BLaER1 treated with 17β-estradiol and CSF1 and Interleukin-3, amounts not matched to agents 10 nM and 100 nM (cell line): ENCODE data around the gene SIX5.
"Not testable (repeated sequence)": the region's sequence is repeated elsewhere in the genome, so short reads cannot be mapped to it uniquely, and the experiment has no call there.

Source experiments
- H3K27ac ChIP-seq, 11 experiments: shearing (Covaris generic); formaldehyde crosslinking; 2 replicates each; pipeline ENCODE4 v1.8.1; 2022
- H3K27me3 ChIP-seq, 11 experiments: shearing (Covaris generic); formaldehyde crosslinking; 2 replicates each; pipeline ENCODE4 v1.8.1; 2022
- H3K36me3 ChIP-seq, 11 experiments: shearing (Covaris generic); formaldehyde crosslinking; 2 replicates each; pipeline ENCODE4 v1.8.1; 2022
- H3K4me1 ChIP-seq, 10 experiments: shearing (Covaris generic); formaldehyde crosslinking; 2 replicates each; pipeline ENCODE4 v1.8.1; 2022
- H3K4me2 ChIP-seq, 11 experiments: shearing (Covaris generic); formaldehyde crosslinking; 2 replicates each; pipeline ENCODE4 v1.8.1; 2022
- H3K4me3 ChIP-seq, 10 experiments: shearing (Covaris generic); formaldehyde crosslinking; 2 replicates each; pipeline ENCODE4 v1.8.1; 2022
- H3K9ac ChIP-seq, 11 experiments: shearing (Covaris generic); formaldehyde crosslinking; 2 replicates each; pipeline ENCODE4 v1.8.1; 2022
- H3K9me3 ChIP-seq, 11 experiments: shearing (Covaris generic); formaldehyde crosslinking; replicated peaks in 1 of 11; 2 replicates each; pipeline ENCODE4 v1.8.1; 2022
- H4K20me1 ChIP-seq, 11 experiments: shearing (Covaris generic); formaldehyde crosslinking; 2 replicates each; pipeline ENCODE4 v1.8.1; 2022
- Cebpa-rat ChIP-seq, 11 experiments: shearing (Covaris generic); IDR thresholded peaks; 2 replicates each; pipeline ENCODE4 v1.8.1; 2022

Gene SIX5

GRCh38 chr19:45814166-45814780 lies 45.2 kb upstream of the SIX5 start:
- no peak for TF ChIP-seq Cebpa-rat (IDR thresholded peaks at IDR 0.05)
- Histone ChIP-seq H3K4me2 (peak overlapping the region; percentile 82 to 94 (median 91); a peak in 17 of 22 replicates), H3K27ac (no peak overlapping the region), H4K20me1 (peaks cover 12 to 45% (median 26%) of the 10 kb centered on the region in 11 experiments; a peak in 18 of 22 replicates), H3K9me3 (no peaks in the 10 kb centered on the region), H3K4me3 (no peak overlapping the region; a peak in 1 of 20 replicates), H3K4me1 (peaks cover 31 to 72% (median 58%) of the 10 kb centered on the region in 10 experiments), H3K36me3 (peaks cover 0 to 17% (median 7%) of the 10 kb centered on the region in 11 experiments; a peak in 8 of 22 replicates), H3K27me3 (peaks cover 0 to 18% (median 0%) of the 10 kb centered on the region in 11 experiments; a peak in 3 of 22 replicates), H3K9ac (peak overlapping the region in 3 of 11 experiments; percentile 70 to 78 (median 75); a peak in 2 of 22 replicates)

- Histone ChIP-seq H3K27me3 (peaks cover 0 to 18% (median 0%) of the 10 kb centered on the region in 11 experiments; a peak in 3 of 22 replicates), H3K4me3 (no peak overlapping the region), H3K4me1 (peaks cover 36 to 77% (median 53%) of the 10 kb centered on the region in 10 experiments), H3K27ac (peak overlapping the region in 1 of 11 experiments; percentile 31; a peak in 1 of 22 replicates), H3K9me3 (no peaks in the 10 kb centered on the region), H3K9ac (no peak overlapping the region), H3K36me3 (no peaks in the 10 kb centered on the region; a peak in 2 of 22 replicates), H3K4me2 (no peak overlapping the region), H4K20me1 (peaks cover 0 to 25% (median 9%) of the 10 kb centered on the region in 11 experiments; a peak in 12 of 22 replicates)
- TF ChIP-seq Cebpa-rat (IDR thresholded peaks at IDR 0.05): no peak
Observed at GRCh38 chr19:45812297-45812696, 43.2 kb upstream of the SIX5 start.

GRCh38 chr19:45809643-45810159 lies 40.6 kb upstream of the SIX5 start:
- Histone ChIP-seq H3K9ac (peak overlapping the region in 9 of 11 experiments; percentile 29 to 71 (median 65); a peak in 18 of 22 replicates), H3K4me2 (peak overlapping the region; percentile 67 to 96 (median 87)), H3K4me3 (peak overlapping the region in 4 of 10 experiments; percentile 5 to 52 (median 16); a peak in 6 of 20 replicates), H3K4me1 (peaks cover 22 to 70% (median 39%) of the 10 kb centered on the region in 10 experiments), H3K27me3 (peaks cover 0 to 15% (median 0%) of the 10 kb centered on the region in 11 experiments; a peak in 4 of 22 replicates), H3K27ac (peak overlapping the region in 9 of 11 experiments; percentile 65 to 85 (median 81); a peak in 18 of 22 replicates), H3K36me3 (no peaks in the 10 kb centered on the region; a peak in 2 of 22 replicates), H3K9me3 (no peaks in the 10 kb centered on the region), H4K20me1 (peaks cover 0 to 10% (median 3%) of the 10 kb centered on the region in 11 experiments; a peak in 9 of 22 replicates)
- peak in 1 of 11 experiments; percentile 36; a peak in 1 of 22 replicates for TF ChIP-seq Cebpa-rat (IDR thresholded peaks at IDR 0.05)

GRCh38 chr19:45805719-45806118 lies 36.7 kb upstream of the SIX5 start:
- peaks cover 28 to 65% (median 46%) of the 10 kb centered on the region in 10 experiments for H3K4me1 ChIP-seq
- no peaks in the 10 kb centered on the region for H3K9me3 ChIP-seq
- peaks cover 0 to 44% (median 4%) of the 10 kb centered on the region in 11 experiments; a peak in 8 of 22 replicates for H3K27me3 ChIP-seq
- H4K20me1 ChIP-seq: 0 out of 22 replicates have a peak, but pooled peaks cover 0 to 5% (median 0%) of the 10 kb centered on the region in 11 experiments
- H3K4me3 ChIP-seq: no peak overlapping the region
- H3K4me2 ChIP-seq: peak overlapping the region in 8 of 11 experiments; percentile 49 to 73 (median 55); a peak in 12 of 22 replicates
- 0 out of 22 replicates have a peak overlapping the region, but pooled peaks of 1 of the 11 experiments have one; percentile 7 for H3K9ac ChIP-seq
- peak overlapping the region in 3 of 11 experiments; percentile 39 to 52 (median 43); a peak in 4 of 22 replicates for H3K27ac ChIP-seq
- no peaks in the 10 kb centered on the region for H3K36me3 ChIP-seq
- TF ChIP-seq Cebpa-rat (IDR thresholded peaks at IDR 0.05): no peak

GRCh38 chr19:45804959-45805230 lies 35.8 kb upstream of the SIX5 start:
- no peak overlapping the region for H3K4me3 ChIP-seq
- no peaks in the 10 kb centered on the region for H3K36me3 ChIP-seq
- H4K20me1 ChIP-seq: peaks cover 0 to 7% (median 1%) of the 10 kb centered on the region in 11 experiments; a peak in 7 of 22 replicates
- peaks cover 28 to 65% (median 46%) of the 10 kb centered on the region in 10 experiments for H3K4me1 ChIP-seq
- no peak overlapping the region for H3K4me2 ChIP-seq
- no peak for TF ChIP-seq Cebpa-rat (IDR thresholded peaks at IDR 0.05)
- H3K9ac ChIP-seq: no peak overlapping the region
- no peaks in the 10 kb centered on the region for H3K9me3 ChIP-seq
- H3K27ac ChIP-seq: no peak overlapping the region
- peaks cover 0 to 44% (median 4%) of the 10 kb centered on the region in 11 experiments; a peak in 9 of 22 replicates for H3K27me3 ChIP-seq

- no peak for TF ChIP-seq Cebpa-rat (IDR thresholded peaks at IDR 0.05)
- peaks cover 0 to 12% (median 6%) of the 10 kb centered on the region in 11 experiments; a peak in 11 of 22 replicates for H4K20me1 ChIP-seq
- no peaks in the 10 kb centered on the region for H3K36me3 ChIP-seq
- no peak overlapping the region for H3K27ac ChIP-seq
- no peak overlapping the region for H3K4me2 ChIP-seq
- peaks cover 0 to 47% (median 4%) of the 10 kb centered on the region in 11 experiments; a peak in 9 of 22 replicates for H3K27me3 ChIP-seq
- H3K4me1 ChIP-seq: peaks cover 28 to 65% (median 46%) of the 10 kb centered on the region in 10 experiments
- no peak overlapping the region for H3K4me3 ChIP-seq
- no peaks in the 10 kb centered on the region for H3K9me3 ChIP-seq
- H3K9ac ChIP-seq: no peak overlapping the region
Observed at GRCh38 chr19:45804140-45804958, 35.3 kb upstream of the SIX5 start.

- Histone ChIP-seq H3K4me3 (no peak overlapping the region), H3K4me1 (peaks cover 30 to 50% (median 43%) of the 10 kb centered on the region in 10 experiments), H3K27ac (0 out of 22 replicates have a peak overlapping the region, but pooled peaks of 1 of the 11 experiments have one; percentile 79), H3K36me3 (no peaks in the 10 kb centered on the region), H3K27me3 (peaks cover 0 to 70% (median 4%) of the 10 kb centered on the region in 11 experiments; a peak in 9 of 22 replicates), H4K20me1 (peaks cover 0 to 22% (median 8%) of the 10 kb centered on the region in 11 experiments; a peak in 11 of 22 replicates), H3K9me3 (no peaks in the 10 kb centered on the region), H3K9ac (no peak overlapping the region), H3K4me2 (peak overlapping the region in 9 of 11 experiments; percentile 12 to 89 (median 72); a peak in 14 of 22 replicates)
- no peak for TF ChIP-seq Cebpa-rat (IDR thresholded peaks at IDR 0.05)
Observed at GRCh38 chr19:45801603-45802175, 32.6 kb upstream of the SIX5 start.

- peaks cover 0 to 32% (median 8%) of the 10 kb centered on the region in 11 experiments; a peak in 11 of 22 replicates for H4K20me1 ChIP-seq
Observed at GRCh38 chr19:45800070-45800553, 31.1 kb upstream of the SIX5 start.

GRCh38 chr19:45799541-45799940 lies 30.5 kb upstream of the SIX5 start:
- not testable (repeated sequence) for H3K9me3 ChIP-seq, H3K4me3 ChIP-seq, H3K36me3 ChIP-seq
- Histone ChIP-seq H3K9ac (peak overlapping the region in 5 of 11 experiments; percentile 27 to 72 (median 56); a peak in 9 of 22 replicates), H3K27me3 (peaks cover 0 to 80% (median 11%) of the 10 kb centered on the region in 11 experiments; a peak in 13 of 22 replicates), H3K4me1 (peaks cover 20 to 40% (median 36%) of the 10 kb centered on the region in 10 experiments), H4K20me1 (peaks cover 0 to 38% (median 8%) of the 10 kb centered on the region in 11 experiments; a peak in 11 of 22 replicates), H3K4me2 (peak overlapping the region; percentile 53 to 89 (median 78)), H3K27ac (peak overlapping the region in 7 of 11 experiments; percentile 15 to 84 (median 71); a peak in 12 of 22 replicates)

More at GRCh38 chr19:45800070-45800553, 31.1 kb upstream of the SIX5 start:
- peak overlapping the region in 6 of 11 experiments; percentile 15 to 84 (median 72); a peak in 11 of 22 replicates for H3K27ac ChIP-seq
- no peak for TF ChIP-seq Cebpa-rat (IDR thresholded peaks at IDR 0.05)
- peaks cover 0 to 79% (median 6%) of the 10 kb centered on the region in 11 experiments; a peak in 13 of 22 replicates for H3K27me3 ChIP-seq
- H3K9ac ChIP-seq: peak overlapping the region in 5 of 11 experiments; percentile 29 to 72 (median 61); a peak in 7 of 22 replicates
- H3K4me2 ChIP-seq: peak overlapping the region; percentile 53 to 89 (median 78)
- H3K4me1 ChIP-seq: peaks cover 20 to 40% (median 36%) of the 10 kb centered on the region in 10 experiments
- 0 out of 20 replicates have a peak overlapping the region, but pooled peaks of 1 of the 10 experiments have one; percentile 3 for H3K4me3 ChIP-seq
- no peaks in the 10 kb centered on the region for H3K36me3 ChIP-seq
- H3K9me3 ChIP-seq: no peaks in the 10 kb centered on the region
